A673 (cell line): ENCODE measurements around the gene SCUBE3. TPM values are rescaled to one million over a fixed set of nuclear protein-coding genes. Genes with fewer than 3 reads are reported as not detected.

ENCODE experiments used
- BruUV-seq: library from RNA; stranded (reverse); fragments of 400-500 nt; replicated peaks from 2 replicates; lab custom pipeline; 2021; lab: Mats Ljungman, UMichigan
- CTCF ChIA-PET: fragments of 300-600 bp; sonication (Branson Sonifier 250); formaldehyde crosslinking; loops from one replicate; lab custom pipeline; 2022; ENCODE audit warnings: antibody characterized with exemption; lab: Charles Lee
- POLR2A ChIA-PET: fragments of 300-600 bp; sonication (Branson Sonifier 250); formaldehyde crosslinking; loops from one replicate; lab custom pipeline; 2022; ENCODE audit warnings: antibody characterized with exemption; ENCODE audit not compliant: low non-redundant PET; lab: Charles Lee
- DNase-seq: peaks from one replicate; pipeline ENCODE4 v3.0.0-alpha.2; 2015; ENCODE audit warnings: low spot score
- H3K27ac ChIP-seq: fragments of 200-600 bp; sonication (generic); 2 replicates; pipeline ENCODE4 v1.5.1; 2016; ENCODE audit warnings: mixed run types, low read depth, mild to moderate bottlenecking, mixed read lengths, antibody characterized with exemption, low read length; ENCODE audit not compliant: poor library complexity, severe bottlenecking
- H3K27me3 ChIP-seq: fragments of 200-600 bp; sonication (generic); replicated peaks from 2 replicates; pipeline ENCODE4 v1.6.1; 2017; ENCODE audit warnings: mixed run types, low read depth, mild to moderate bottlenecking, mixed read lengths, antibody characterized with exemption, low read length; ENCODE audit not compliant: insufficient read depth, poor library complexity
- H3K36me3 ChIP-seq: fragments of 200-600 bp; sonication (generic); 2 replicates; pipeline ENCODE4 v1.6.1; 2016; ENCODE audit warnings: mixed run types, mild to moderate bottlenecking, mixed read lengths, antibody characterized with exemption, low read length; ENCODE audit not compliant: insufficient read depth, poor library complexity, severe bottlenecking
- H3K4me1 ChIP-seq: fragments of 200-600 bp; sonication (generic); 2 replicates; pipeline ENCODE4 v1.6.1; 2017; ENCODE audit warnings: mixed run types, mild to moderate bottlenecking, mixed read lengths, antibody characterized with exemption, low read length; ENCODE audit not compliant: insufficient read depth, poor library complexity, severe bottlenecking
- H3K4me3 ChIP-seq: fragments of 200-600 bp; sonication (generic); 2 replicates; pipeline ENCODE4 v1.5.1; 2016; ENCODE audit warnings: low read depth, mixed run types, mild to moderate bottlenecking, mixed read lengths, low read length; ENCODE audit not compliant: poor library complexity, severe bottlenecking
- H3K9me3 ChIP-seq: fragments of 200-600 bp; sonication (generic); 2 replicates; pipeline ENCODE4 v1.6.1; 2016; ENCODE audit warnings: mixed run types, low read depth, mild to moderate bottlenecking, mixed read lengths, antibody characterized with exemption, low read length; ENCODE audit not compliant: poor library complexity, severe bottlenecking
- EZH2 ChIP-seq: fragments of 200-600 bp; sonication (generic); IDR thresholded peaks from 2 replicates; pipeline ENCODE4 v1.6.1; 2017; ENCODE audit warnings: borderline replicate concordance, low read depth, mild to moderate bottlenecking, mixed read lengths, antibody characterized with exemption, low read length; ENCODE audit not compliant: poor library complexity, severe bottlenecking
- intact Hi-C: fragments of 100-400 bp; cut with micrococcal nuclease; formaldehyde crosslinking; loops from one replicate; pipeline ENCODE4 v1.10.0; 2022; ENCODE audit not compliant: unreplicated experiment
- total RNA-seq: library from RNA; stranded (reverse); gene quantifications from 2 replicates; pipeline ENCODE4 v1.2.3, GENCODE V29; 2021
- TF ChIP-seq, protein P1 (sequence below): fragments of 300-800, 200-600 bp; sonication (generic); conservative IDR thresholded peaks from 2 replicates; pipeline ENCODE4 v1.5.1; 2017; ENCODE audit warnings: low read depth, mild to moderate bottlenecking, antibody characterized with exemption, low read length, moderate library complexity, mixed read lengths

Gene SCUBE3
- total RNA-seq, 1 experiment from 2014 or later, result 0.04 TPM

DNA sequence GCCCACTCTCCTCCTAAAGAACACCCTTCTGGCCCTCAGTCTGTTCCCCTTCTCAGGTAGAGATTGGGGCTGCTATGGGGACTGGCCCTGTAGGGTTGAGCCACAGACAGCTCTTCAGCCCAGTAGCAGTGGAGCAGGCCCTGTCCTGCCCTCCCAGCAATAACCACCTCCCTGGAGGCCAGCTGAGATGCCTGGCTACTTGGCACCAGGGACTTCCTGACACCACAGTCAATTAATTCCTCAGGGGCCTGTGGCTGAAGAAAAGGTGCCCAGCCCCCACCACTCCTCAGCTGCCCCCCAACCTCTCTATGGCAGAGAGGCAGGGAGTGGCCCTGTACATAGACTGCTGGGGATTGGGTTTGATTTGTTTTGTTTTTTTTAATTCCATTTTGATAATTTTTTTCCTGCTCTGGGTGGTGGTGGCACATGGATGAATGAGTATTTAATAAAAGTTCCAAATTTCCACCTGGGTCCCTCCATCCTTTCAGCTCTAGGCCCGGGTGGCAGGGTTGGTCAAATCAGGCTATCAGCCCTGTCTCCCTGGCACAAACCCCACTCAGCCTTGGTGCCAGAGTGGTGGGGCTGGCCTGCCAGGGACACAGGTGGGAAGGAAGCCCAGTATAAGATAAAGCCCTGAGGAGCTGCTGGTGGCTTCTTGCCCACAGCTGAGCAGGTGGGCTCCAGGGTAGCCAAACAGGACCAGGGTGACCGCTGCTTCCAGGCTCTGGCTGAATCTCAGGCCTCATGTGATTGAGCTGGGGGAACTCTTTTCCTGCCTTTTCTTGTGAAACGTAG is 82.0 kb downstream of the SCUBE3 start:
- Histone ChIP-seq H3K27ac (no peak overlapping the region), H3K4me3 (no peak overlapping the region), H3K36me3 (peaks cover 11% of the 10 kb centered on the region), H3K27me3 (no peaks in the 10 kb centered on the region), H3K9me3 (no peaks in the 10 kb centered on the region), H3K4me1 (no peaks in the 10 kb centered on the region)
- intact Hi-C loops, result no loop called here
- ChIA-PET CTCF (interaction anchor here (0.7 to 1.5 kb wide), 2 partner anchors 54 to 154 kb away, joined by 3 to 9 read pairs; no protein-coding TSS in a partner anchor), POLR2A (interaction anchor here (0.6 kb wide), 1 partner anchor 176 kb away, joined by 5 read pairs; no protein-coding TSS in a partner anchor)
- BruUV-seq, result no TSS peak
- TF ChIP-seq, protein P1, sequence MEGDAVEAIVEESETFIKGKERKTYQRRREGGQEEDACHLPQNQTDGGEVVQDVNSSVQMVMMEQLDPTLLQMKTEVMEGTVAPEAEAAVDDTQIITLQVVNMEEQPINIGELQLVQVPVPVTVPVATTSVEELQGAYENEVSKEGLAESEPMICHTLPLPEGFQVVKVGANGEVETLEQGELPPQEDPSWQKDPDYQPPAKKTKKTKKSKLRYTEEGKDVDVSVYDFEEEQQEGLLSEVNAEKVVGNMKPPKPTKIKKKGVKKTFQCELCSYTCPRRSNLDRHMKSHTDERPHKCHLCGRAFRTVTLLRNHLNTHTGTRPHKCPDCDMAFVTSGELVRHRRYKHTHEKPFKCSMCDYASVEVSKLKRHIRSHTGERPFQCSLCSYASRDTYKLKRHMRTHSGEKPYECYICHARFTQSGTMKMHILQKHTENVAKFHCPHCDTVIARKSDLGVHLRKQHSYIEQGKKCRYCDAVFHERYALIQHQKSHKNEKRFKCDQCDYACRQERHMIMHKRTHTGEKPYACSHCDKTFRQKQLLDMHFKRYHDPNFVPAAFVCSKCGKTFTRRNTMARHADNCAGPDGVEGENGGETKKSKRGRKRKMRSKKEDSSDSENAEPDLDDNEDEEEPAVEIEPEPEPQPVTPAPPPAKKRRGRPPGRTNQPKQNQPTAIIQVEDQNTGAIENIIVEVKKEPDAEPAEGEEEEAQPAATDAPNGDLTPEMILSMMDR, result no peak
- TF ChIP-seq EZH2, result no peak
- no peak for DNase-seq

GRCh38 chr6:35296931-35297600 is 83.3 kb downstream of the SCUBE3 start:
- POLR2A ChIA-PET, result no interaction called here

More at GRCh38 chr6:35296931-35297600, 83.3 kb downstream of the SCUBE3 start:
- H3K9me3 ChIP-seq, result no peaks in the 10 kb centered on the region
- H3K4me3 ChIP-seq, result no peak overlapping the region
- no peak overlapping the region for H3K27ac ChIP-seq
- no peaks in the 10 kb centered on the region for H3K27me3 ChIP-seq
- DNase-seq, result no peak
- BruUV-seq, result no TSS peak
- CTCF ChIA-PET, result interaction anchor here (1.5 kb wide), 1 partner anchor 152 kb away, joined by 9 read pairs; no protein-coding TSS in a partner anchor
- intact Hi-C loops, result no loop called here
- H3K36me3 ChIP-seq, result peaks cover 9% of the 10 kb centered on the region
- H3K4me1 ChIP-seq, result no peaks in the 10 kb centered on the region
- TF ChIP-seq, protein P1, result no peak
- TF ChIP-seq EZH2, result no peak
